HG03432 (cell line): ENCODE results near the gene POU6F2.

Experiments used
- ATAC-seq: cut with Tn5 transposase; IDR thresholded peaks from one replicate; pipeline ENCODE4 v1.9.1; 2021; ENCODE audit warnings: mild to moderate bottlenecking, moderate library complexity; ENCODE audit not compliant: unreplicated experiment

POU6F2 gene

GRCh38 chr7:39247576-39247975 lies 269.9 kb downstream of the POU6F2 start:
- no peak for ATAC-seq

GRCh38 chr7:39248041-39248691 lies 270.5 kb downstream of the POU6F2 start:
- ATAC-seq: no peak

- ATAC-seq: no peak
These were observed 271.0 kb downstream of the POU6F2 start for GRCh38 chr7:39248692-39249090.

- no peak for ATAC-seq
These were observed 272.0 kb downstream of the POU6F2 start for GRCh38 chr7:39249635-39250152.

- no peak for ATAC-seq
These were observed 275.2 kb downstream of the POU6F2 start for GRCh38 chr7:39252916-39253315.

- no peak for ATAC-seq
These were observed 281.8 kb downstream of the POU6F2 start for GRCh38 chr7:39259391-39260003.

- ATAC-seq: no peak
These were observed 282.7 kb downstream of the POU6F2 start for GRCh38 chr7:39260279-39260844.

- ATAC-seq: no peak
These were observed 284.1 kb downstream of the POU6F2 start for GRCh38 chr7:39261771-39262170.

GRCh38 chr7:39265641-39266591 lies 288.2 kb downstream of the POU6F2 start:
- no peak for ATAC-seq

- ATAC-seq: no peak
These were observed 291.3 kb downstream of the POU6F2 start for GRCh38 chr7:39269034-39269433.

- ATAC-seq: no peak
These were observed 292.3 kb downstream of the POU6F2 start for GRCh38 chr7:39270018-39270417.

- no peak for ATAC-seq
These were observed 293.7 kb downstream of the POU6F2 start for GRCh38 chr7:39271402-39271801.

- ATAC-seq: no peak
These were observed 294.4 kb downstream of the POU6F2 start for GRCh38 chr7:39272111-39272510.

- ATAC-seq: no peak
These were observed 295.0 kb downstream of the POU6F2 start for GRCh38 chr7:39272691-39273090.

GRCh38 chr7:39280337-39280736 lies 302.6 kb downstream of the POU6F2 start:
- ATAC-seq: no peak

- ATAC-seq: no peak
These were observed 307.5 kb downstream of the POU6F2 start for GRCh38 chr7:39285256-39285655.

GRCh38 chr7:39288303-39288702 lies 310.6 kb downstream of the POU6F2 start:
- ATAC-seq: no peak

- no peak for ATAC-seq
These were observed 314.1 kb downstream of the POU6F2 start for GRCh38 chr7:39291628-39292410.

- ATAC-seq: no peak
These were observed 315.5 kb downstream of the POU6F2 start for GRCh38 chr7:39293056-39293823.

- no peak for ATAC-seq
These were observed 316.3 kb downstream of the POU6F2 start for GRCh38 chr7:39294022-39294421.
